ENCODE measurements around the gene USF1.
"Not testable (repeated sequence)": the region's sequence is repeated elsewhere in the genome, so short reads cannot be mapped to it uniquely, and the experiment has no call there.

USF1 gene

DNA sequence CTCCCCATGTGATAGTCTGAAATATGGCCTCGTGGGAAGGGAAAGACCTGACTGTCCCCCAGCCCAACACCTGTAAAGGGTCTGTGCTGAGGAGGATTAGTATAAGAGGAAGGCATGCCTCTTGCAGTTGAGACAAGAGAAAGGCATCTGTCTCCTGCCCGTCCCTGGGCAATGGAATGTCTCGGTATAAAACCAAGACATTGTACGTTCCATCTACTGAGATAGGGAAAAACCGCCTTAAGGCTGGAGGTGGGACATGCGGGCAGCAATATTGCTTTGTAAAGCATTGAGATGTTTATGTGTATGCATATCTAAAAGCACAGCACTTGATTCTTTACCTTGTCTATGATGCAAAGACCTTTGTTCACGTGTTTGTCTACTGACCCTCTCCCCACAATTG, 28.6 kb downstream of the USF1 start:
- not testable (repeated sequence) for H3K79me2 ChIP-seq (ENCODE audit: control insufficient read depth, insufficient read depth, low read length, unreplicated experiment); H3K27me3 ChIP-seq (ENCODE audit: insufficient read depth, low read length); H3K36me3 ChIP-seq (ENCODE audit: insufficient read depth, low read length); H3K4me3 ChIP-seq (ENCODE audit: low read depth, low read length); H2AFZ ChIP-seq (ENCODE audit: low read length, unreplicated experiment); H3K27ac ChIP-seq (ENCODE audit: low read depth, low read length)
- peaks cover 26% of the 10 kb centered on the region for H3K4me1 ChIP-seq (ENCODE audit: control insufficient read depth, insufficient read depth, low read length, unreplicated experiment)

DNA sequence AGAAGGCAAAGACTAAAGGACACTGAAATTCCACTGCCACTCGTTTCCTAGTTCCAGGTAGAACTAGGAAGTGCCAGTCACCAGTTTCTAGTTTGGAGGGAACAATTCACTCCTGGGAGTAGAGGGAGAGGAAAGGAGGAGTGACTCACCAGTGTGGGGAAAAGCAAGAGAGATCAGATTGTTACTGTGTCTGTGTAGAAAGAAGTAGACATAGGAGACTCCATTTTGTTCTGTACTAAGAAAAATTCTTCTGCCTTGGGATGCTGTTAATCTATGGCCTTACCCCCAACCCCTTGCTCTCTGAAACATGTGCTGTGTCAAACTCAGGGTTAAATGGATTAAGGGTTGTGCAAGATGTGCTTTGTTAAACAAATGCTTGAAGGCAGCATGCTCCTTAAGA, 29.1 kb downstream of the USF1 start:
- not testable (repeated sequence) for H2AFZ ChIP-seq (ENCODE audit: low read length, unreplicated experiment); H3K27me3 ChIP-seq (ENCODE audit: insufficient read depth, low read length); H3K27ac ChIP-seq (ENCODE audit: low read depth, low read length); H3K4me3 ChIP-seq (ENCODE audit: low read depth, low read length); H3K36me3 ChIP-seq (ENCODE audit: insufficient read depth, low read length); H3K79me2 ChIP-seq (ENCODE audit: control insufficient read depth, insufficient read depth, low read length, unreplicated experiment)
- peaks cover 21% of the 10 kb centered on the region for H3K4me1 ChIP-seq (ENCODE audit: control insufficient read depth, insufficient read depth, low read length, unreplicated experiment)

DNA sequence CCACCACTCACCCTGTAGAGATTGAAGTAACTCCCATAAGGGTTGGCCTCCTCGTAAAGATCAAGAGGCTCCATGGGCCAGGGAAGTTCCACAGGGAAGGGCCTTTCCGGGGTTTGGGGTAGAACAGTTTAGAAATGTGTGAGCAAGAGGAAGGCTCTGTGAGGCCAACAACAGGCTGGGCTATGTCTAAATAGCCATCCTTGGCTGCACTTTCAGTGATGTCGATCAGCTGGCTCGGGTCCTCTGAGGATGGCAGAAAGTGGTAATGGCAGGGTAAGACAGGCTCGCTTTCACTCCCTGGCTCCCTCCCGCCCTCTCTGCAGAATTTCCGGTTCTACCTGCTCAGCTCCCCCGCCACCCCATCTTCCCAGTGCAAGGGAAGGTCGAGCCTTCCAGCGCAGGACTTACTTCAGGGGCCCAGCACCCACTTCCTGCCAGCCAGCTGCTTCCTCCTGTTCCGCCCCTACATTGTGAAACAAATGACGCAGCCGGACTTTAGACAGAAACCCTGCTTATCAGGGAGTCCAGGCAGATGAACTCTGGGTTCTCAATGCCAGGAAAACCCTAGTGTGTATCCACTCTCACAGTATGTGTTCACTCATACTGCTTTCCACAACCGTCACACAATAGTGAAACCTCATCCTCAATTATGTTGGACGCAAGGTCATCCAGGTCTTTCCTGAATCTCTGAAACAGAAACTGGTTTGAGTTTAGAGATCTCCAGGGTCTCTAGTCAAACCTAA, 32.1 kb downstream of the USF1 start:
- no peaks in the 10 kb centered on the region for H3K27me3 ChIP-seq (ENCODE audit: insufficient read depth, low read length)
- H3K27ac ChIP-seq (ENCODE audit: low read depth, low read length): peak overlapping the region; percentile 81
- peak overlapping the region; percentile 76 for H2AFZ ChIP-seq (ENCODE audit: low read length, unreplicated experiment)
- H3K79me2 ChIP-seq (ENCODE audit: control insufficient read depth, insufficient read depth, low read length, unreplicated experiment): no peaks in the 10 kb centered on the region
- H3K4me3 ChIP-seq (ENCODE audit: low read depth, low read length): peak overlapping the region; percentile 50
- no peaks in the 10 kb centered on the region for H3K36me3 ChIP-seq (ENCODE audit: insufficient read depth, low read length)
- peaks cover 18% of the 10 kb centered on the region for H3K4me1 ChIP-seq (ENCODE audit: control insufficient read depth, insufficient read depth, low read length, unreplicated experiment)

DNA sequence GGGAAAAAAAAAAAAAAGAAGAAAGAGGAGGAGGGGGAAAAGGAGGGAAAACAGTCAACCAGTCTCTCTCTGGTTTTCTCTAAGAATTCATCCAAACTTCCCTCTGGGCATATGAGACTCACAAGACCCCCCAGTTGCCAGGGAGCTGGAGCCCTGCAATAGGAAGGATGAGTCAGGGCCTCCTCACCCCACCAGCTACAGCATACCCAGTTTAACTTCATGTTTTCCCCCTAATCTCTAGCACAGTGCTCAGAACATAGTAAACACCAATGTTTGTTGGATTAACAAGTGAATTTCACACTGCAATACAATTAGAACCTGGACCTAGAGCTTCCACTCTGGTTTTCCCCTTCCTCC, 32.7 kb downstream of the USF1 start:
- peaks cover 18% of the 10 kb centered on the region for H3K4me1 ChIP-seq (ENCODE audit: control insufficient read depth, insufficient read depth, low read length, unreplicated experiment)
- peak overlapping the region; percentile 50 for H3K4me3 ChIP-seq (ENCODE audit: low read depth, low read length)
- peak overlapping the region; percentile 81 for H3K27ac ChIP-seq (ENCODE audit: low read depth, low read length)
- H3K36me3 ChIP-seq (ENCODE audit: insufficient read depth, low read length): no peaks in the 10 kb centered on the region
- H3K27me3 ChIP-seq (ENCODE audit: insufficient read depth, low read length): no peaks in the 10 kb centered on the region
- H2AFZ ChIP-seq (ENCODE audit: low read length, unreplicated experiment): peak overlapping the region; percentile 76
- no peaks in the 10 kb centered on the region for H3K79me2 ChIP-seq (ENCODE audit: control insufficient read depth, insufficient read depth, low read length, unreplicated experiment)

DNA sequence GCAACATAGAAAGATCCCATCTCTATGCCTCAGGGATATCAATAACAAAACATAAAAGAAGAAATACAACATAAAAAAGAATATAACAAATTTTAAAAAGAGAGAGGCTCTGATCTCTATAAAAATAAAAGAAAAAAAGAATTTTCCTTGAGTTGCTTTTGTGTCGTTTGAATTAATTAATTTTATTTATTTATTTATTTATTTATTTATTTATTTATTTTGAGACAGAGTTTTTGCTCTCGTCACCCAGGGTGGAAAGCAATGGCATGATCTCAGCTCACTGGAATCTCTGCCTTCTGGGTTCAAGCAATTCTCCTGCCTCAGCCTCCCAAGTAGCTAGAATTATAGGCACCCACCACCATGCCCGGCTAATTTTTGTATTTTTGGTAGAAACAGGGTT, 33.4 kb downstream of the USF1 start:
- Histone ChIP-seq H3K4me1 (ENCODE audit: control insufficient read depth, insufficient read depth, low read length, unreplicated experiment) (peaks cover 18% of the 10 kb centered on the region), H3K27me3 (ENCODE audit: insufficient read depth, low read length) (no peaks in the 10 kb centered on the region), H3K36me3 (ENCODE audit: insufficient read depth, low read length) (no peaks in the 10 kb centered on the region), H2AFZ (ENCODE audit: low read length, unreplicated experiment) (no peak overlapping the region), H3K27ac (ENCODE audit: low read depth, low read length) (no peak overlapping the region), H3K4me3 (ENCODE audit: low read depth, low read length) (no peak overlapping the region), H3K79me2 (ENCODE audit: control insufficient read depth, insufficient read depth, low read length, unreplicated experiment) (no peaks in the 10 kb centered on the region)

DNA sequence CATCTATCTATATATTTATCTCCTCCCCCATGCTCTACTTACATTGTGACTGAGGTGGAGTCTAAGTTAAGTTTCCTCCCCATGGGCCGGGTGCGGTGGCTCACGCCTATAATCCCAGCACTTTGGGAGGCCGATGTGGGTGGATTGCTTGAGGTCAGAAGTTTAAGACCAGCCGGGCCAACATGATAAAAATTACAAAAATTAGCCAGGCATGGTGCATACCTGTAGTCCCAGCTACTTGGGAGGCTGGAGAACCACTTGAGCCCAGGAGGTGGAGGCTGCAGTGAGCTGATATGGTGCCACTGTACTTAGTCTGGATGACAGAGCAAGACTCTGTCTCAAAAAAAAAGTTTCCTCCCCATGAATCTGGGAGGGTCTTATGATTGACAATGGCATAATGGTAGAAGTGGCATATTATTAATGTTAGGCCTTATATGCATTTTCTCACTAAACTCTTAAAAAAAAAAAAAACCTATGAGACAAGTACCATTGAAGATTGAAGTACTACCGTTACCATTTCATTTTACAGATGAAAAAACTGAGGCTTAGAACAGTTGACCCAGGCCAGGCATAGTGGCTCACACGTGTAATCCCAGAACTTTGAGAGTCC, 36.1 kb downstream of the USF1 start:
- no peaks in the 10 kb centered on the region for H3K79me2 ChIP-seq (ENCODE audit: control insufficient read depth, insufficient read depth, low read length, unreplicated experiment)
- no peak overlapping the region for H3K4me3 ChIP-seq (ENCODE audit: low read depth, low read length)
- no peak overlapping the region for H3K27ac ChIP-seq (ENCODE audit: low read depth, low read length)
- no peaks in the 10 kb centered on the region for H3K36me3 ChIP-seq (ENCODE audit: insufficient read depth, low read length)
- no peaks in the 10 kb centered on the region for H3K27me3 ChIP-seq (ENCODE audit: insufficient read depth, low read length)
- H3K4me1 ChIP-seq (ENCODE audit: control insufficient read depth, insufficient read depth, low read length, unreplicated experiment): peaks cover 18% of the 10 kb centered on the region
- no peak overlapping the region for H2AFZ ChIP-seq (ENCODE audit: low read length, unreplicated experiment)

DNA sequence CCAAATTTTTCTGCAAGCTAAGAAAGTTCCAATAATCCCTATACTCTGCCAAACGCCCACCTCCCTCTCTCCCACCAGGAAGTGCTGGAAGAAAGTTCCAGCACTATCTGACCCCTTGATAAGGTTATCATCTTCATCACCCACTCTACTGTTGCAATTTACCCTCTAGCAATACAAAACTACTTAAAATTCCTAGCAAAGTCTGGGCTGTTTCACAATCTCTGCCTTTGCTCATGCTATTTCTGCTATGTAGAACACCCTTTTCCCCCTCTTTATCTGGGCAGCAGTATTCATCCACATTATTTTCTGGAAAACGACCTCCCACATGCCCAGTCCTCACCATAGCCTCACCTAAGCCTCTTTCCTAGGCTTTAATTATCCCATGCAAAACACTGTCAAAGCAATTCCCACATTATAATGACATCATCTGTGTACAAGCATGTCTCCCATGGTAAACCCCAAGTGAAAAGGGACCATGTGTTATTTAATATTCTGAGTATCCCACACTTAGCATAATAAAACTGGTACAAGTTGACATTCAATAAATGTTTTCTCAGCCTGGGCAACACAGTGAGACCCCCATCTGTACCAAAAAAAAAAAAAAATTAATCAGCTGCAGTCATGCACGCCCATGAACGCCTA, 36.8 kb downstream of the USF1 start:
- peaks cover 13% of the 10 kb centered on the region for H3K4me1 ChIP-seq (ENCODE audit: control insufficient read depth, insufficient read depth, low read length, unreplicated experiment)
- no peak overlapping the region for H3K27ac ChIP-seq (ENCODE audit: low read depth, low read length)
- no peaks in the 10 kb centered on the region for H3K36me3 ChIP-seq (ENCODE audit: insufficient read depth, low read length)
- H3K27me3 ChIP-seq (ENCODE audit: insufficient read depth, low read length): no peaks in the 10 kb centered on the region
- H3K79me2 ChIP-seq (ENCODE audit: control insufficient read depth, insufficient read depth, low read length, unreplicated experiment): no peaks in the 10 kb centered on the region
- H3K4me3 ChIP-seq (ENCODE audit: low read depth, low read length): no peak overlapping the region
- no peak overlapping the region for H2AFZ ChIP-seq (ENCODE audit: low read length, unreplicated experiment)

DNA sequence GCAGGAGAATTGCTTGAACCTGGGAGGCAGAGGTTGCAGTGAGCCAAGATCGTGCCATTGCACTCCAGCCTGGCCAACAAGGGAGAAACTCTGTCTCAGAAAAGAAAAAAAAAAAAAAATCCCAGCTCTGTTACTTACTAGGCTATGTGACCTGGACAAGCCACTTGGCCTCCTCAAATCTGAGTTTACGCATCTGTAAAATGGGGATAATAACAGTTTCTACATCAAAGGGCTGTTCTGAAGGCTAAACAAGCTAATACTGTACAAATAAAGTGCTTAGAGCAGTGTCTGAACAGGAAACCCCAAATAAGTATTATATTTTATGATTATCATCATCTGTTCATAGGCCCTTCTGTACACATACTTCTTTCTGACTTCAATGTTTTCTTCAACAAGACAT, 38.4 kb downstream of the USF1 start:
- no peak overlapping the region for H2AFZ ChIP-seq (ENCODE audit: low read length, unreplicated experiment)
- H3K36me3 ChIP-seq (ENCODE audit: insufficient read depth, low read length): no peaks in the 10 kb centered on the region
- no peaks in the 10 kb centered on the region for H3K79me2 ChIP-seq (ENCODE audit: control insufficient read depth, insufficient read depth, low read length, unreplicated experiment)
- H3K4me1 ChIP-seq (ENCODE audit: control insufficient read depth, insufficient read depth, low read length, unreplicated experiment): no peaks in the 10 kb centered on the region
- no peaks in the 10 kb centered on the region for H3K27me3 ChIP-seq (ENCODE audit: insufficient read depth, low read length)
- H3K4me3 ChIP-seq (ENCODE audit: low read depth, low read length): no peak overlapping the region
- no peak overlapping the region for H3K27ac ChIP-seq (ENCODE audit: low read depth, low read length)

DNA sequence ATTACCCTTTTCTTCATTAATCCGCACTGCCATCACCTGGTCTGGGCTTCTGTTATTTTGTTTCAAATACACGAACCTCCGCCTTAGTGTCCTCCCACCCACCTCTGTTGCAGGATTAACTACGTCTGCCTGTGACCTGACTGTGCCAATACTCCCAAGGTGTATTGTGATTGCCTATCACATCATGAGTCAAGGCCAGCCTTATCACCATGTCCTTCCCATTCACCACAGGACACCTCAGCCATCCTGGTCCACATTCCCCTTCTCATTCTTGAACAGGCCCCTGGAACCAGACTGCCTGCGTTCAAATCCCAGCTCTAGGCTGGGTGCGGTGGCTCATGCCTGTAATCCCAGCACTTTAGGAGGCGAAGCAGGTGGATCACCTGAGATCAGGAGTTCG, 39.2 kb downstream of the USF1 start:
- Histone ChIP-seq H3K36me3 (ENCODE audit: insufficient read depth, low read length) (no peaks in the 10 kb centered on the region), H3K4me1 (ENCODE audit: control insufficient read depth, insufficient read depth, low read length, unreplicated experiment) (no peaks in the 10 kb centered on the region), H2AFZ (ENCODE audit: low read length, unreplicated experiment) (no peak overlapping the region), H3K4me3 (ENCODE audit: low read depth, low read length) (no peak overlapping the region), H3K27ac (ENCODE audit: low read depth, low read length) (no peak overlapping the region), H3K27me3 (ENCODE audit: insufficient read depth, low read length) (no peaks in the 10 kb centered on the region), H3K79me2 (ENCODE audit: control insufficient read depth, insufficient read depth, low read length, unreplicated experiment) (no peaks in the 10 kb centered on the region)

DNA sequence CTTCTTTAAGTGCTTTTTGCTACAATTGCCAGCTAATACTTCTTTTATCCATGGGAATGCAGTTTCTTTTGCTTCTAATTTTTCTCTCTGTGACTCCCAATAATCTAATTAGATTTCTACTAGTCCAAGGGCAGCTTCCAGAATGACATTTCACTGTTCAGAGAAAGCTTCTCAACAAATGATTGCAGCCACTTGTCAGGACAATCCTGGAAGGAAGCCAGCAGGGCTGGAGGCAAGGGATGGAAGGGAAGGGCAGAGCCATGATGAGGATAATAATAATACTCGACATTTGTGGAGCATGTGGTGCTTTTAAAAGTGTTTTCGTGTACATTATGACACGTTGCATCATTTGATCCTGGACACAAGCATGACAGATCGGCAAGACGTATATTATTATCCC, 44.3 kb downstream of the USF1 start:
- no peaks in the 10 kb centered on the region for H3K36me3 ChIP-seq (ENCODE audit: insufficient read depth, low read length)
- H3K4me3 ChIP-seq (ENCODE audit: low read depth, low read length): no peak overlapping the region
- H2AFZ ChIP-seq (ENCODE audit: low read length, unreplicated experiment): no peak overlapping the region
- no peak overlapping the region for H3K27ac ChIP-seq (ENCODE audit: low read depth, low read length)
- no peaks in the 10 kb centered on the region for H3K27me3 ChIP-seq (ENCODE audit: insufficient read depth, low read length)
- no peaks in the 10 kb centered on the region for H3K4me1 ChIP-seq (ENCODE audit: control insufficient read depth, insufficient read depth, low read length, unreplicated experiment)
- no peaks in the 10 kb centered on the region for H3K79me2 ChIP-seq (ENCODE audit: control insufficient read depth, insufficient read depth, low read length, unreplicated experiment)

All from ACC112 (cell line).